Fibroblast of lung (primary cell): Measurements from ENCODE around the gene KDELR1. TPM values are rescaled to one million over a fixed set of nuclear protein-coding genes. Genes with fewer than 3 reads are reported as not detected.

Experiments
- DNase-seq, 2 donors: peaks; one replicate each; pipeline versions ENCODE4 v3.0.0 to v3.0.0-alpha.2; 2010; ENCODE audit warnings: low read depth in 2 of 2
- H2AFZ ChIP-seq: 2 replicates; pipeline ENCODE4 v1.5.1; 2012; ENCODE audit warnings: low read length, control low read depth, inconsistent platforms
- H3K27ac ChIP-seq: 2 replicates; pipeline ENCODE4 v1.5.1; 2011; ENCODE audit warnings: low read length, control low read depth; ENCODE audit not compliant: insufficient read depth
- H3K27me3 ChIP-seq: 2 replicates; pipeline ENCODE4 v1.5.1; 2011; ENCODE audit warnings: mild to moderate bottlenecking, low read length; ENCODE audit not compliant: control insufficient read depth, insufficient read depth
- H3K36me3 ChIP-seq: 2 replicates; pipeline ENCODE4 v1.5.1; 2011; ENCODE audit warnings: low read length; ENCODE audit not compliant: control insufficient read depth, insufficient read depth
- H3K4me1 ChIP-seq: 2 replicates; pipeline ENCODE4 v1.5.1; 2011; ENCODE audit warnings: low read length; ENCODE audit not compliant: control insufficient read depth, insufficient read depth; ENCODE audit errors: extremely low read depth
- H3K4me2 ChIP-seq: 2 replicates; pipeline ENCODE4 v1.5.1; 2011; ENCODE audit warnings: low read length, control low read depth; ENCODE audit not compliant: insufficient read depth; ENCODE audit errors: extremely low read depth
- H3K4me3 ChIP-seq, 4 experiments: fragments of 200-600 bp in 1 of 4; sonication (generic) in 1 of 4; replicated peaks in 1 of 4; 2 replicates each; pipeline ENCODE4 v1.5.1; 2011 to 2016; ENCODE audit warnings: low read length in 4 of 4, low read depth in 3 of 4, mild to moderate bottlenecking in 3 of 4, control low read depth in 2 of 4, inconsistent platforms in 1 of 4, mixed read lengths in 1 of 4; ENCODE audit not compliant: insufficient read depth in 1 of 4; ENCODE audit errors: control extremely low read depth in 1 of 4
- H3K79me2 ChIP-seq: 2 replicates; pipeline ENCODE4 v1.5.1; 2012; ENCODE audit warnings: mild to moderate bottlenecking, low read length, inconsistent platforms; ENCODE audit not compliant: control insufficient read depth, insufficient read depth
- H3K9ac ChIP-seq: 2 replicates; pipeline ENCODE4 v1.5.1; 2011; ENCODE audit warnings: mild to moderate bottlenecking, low read length, control low read depth; ENCODE audit not compliant: insufficient read depth
- H3K9me3 ChIP-seq: 2 replicates; pipeline ENCODE4 v1.5.1; 2012; ENCODE audit warnings: low read depth, low read length; ENCODE audit not compliant: control insufficient read depth, insufficient read depth
- H4K20me1 ChIP-seq: 2 replicates; pipeline ENCODE4 v1.5.1; 2011; ENCODE audit warnings: low read length; ENCODE audit not compliant: control insufficient read depth, insufficient read depth; ENCODE audit errors: extremely low read depth
- CTCF ChIP-seq, 2 donors: IDR thresholded peaks in 1 of 2; conservative IDR thresholded peaks in 1 of 2; 1 replicate in 1 of 2; 2 replicates in 1 of 2; pipeline ENCODE4 v1.5.1; 2011 to 2012; ENCODE audit warnings: low read length in 2 of 2, control low read depth in 1 of 2, inconsistent platforms in 1 of 2, low read depth in 1 of 2, mild to moderate bottlenecking in 1 of 2
- EZH2 ChIP-seq: IDR thresholded peaks from 2 replicates; pipeline ENCODE4 v1.5.1; 2012; ENCODE audit warnings: low read length, control low read depth, mild to moderate bottlenecking; ENCODE audit errors: missing control alignments
- polyA plus RNA-seq, 2 donors: library from polyadenylated mRNA; depleted of rRNA in 1 of 2; stranded (reverse) in 1 of 2; unstranded in 1 of 2; fragments of >200 nt; gene quantifications; 2 replicates each; pipeline ENCODE4 v1.2.1, GENCODE V29; 2011 to 2012; ENCODE audit warnings: missing spikeins in 1 of 2
- total RNA-seq: library from RNA; depleted of rRNA; stranded (reverse); fragments of >200 nt; gene quantifications from 2 replicates; pipeline ENCODE4 v1.2.1, GENCODE V29; 2014

KDELR1 gene
- total and polyA plus RNA-seq, 2 donors (not counting 1 experiment from before 2014, with no cell fraction given): 59.0 to 145 TPM

GRCh38 chr19:48338802-48339503 is 52.4 kb downstream of the KDELR1 start:
- Histone ChIP-seq H2AFZ (no peak overlapping the region), H4K20me1 (no peaks in the 10 kb centered on the region), H3K27me3 (no peaks in the 10 kb centered on the region), H3K79me2 (no peaks in the 10 kb centered on the region), H3K9me3 (no peaks in the 10 kb centered on the region), H3K4me3 (no peak overlapping the region), H3K9ac (no peak overlapping the region), H3K4me1 (no peaks in the 10 kb centered on the region), H3K36me3 (no peaks in the 10 kb centered on the region), H3K27ac (no peak overlapping the region), H3K4me2 (no peak overlapping the region)
- TF ChIP-seq EZH2: no peak
- TF ChIP-seq CTCF (conservative IDR thresholded peaks at IDR 0.05 in 1 of 2, IDR thresholded peaks at IDR 0.05 in 1 of 2; ENCODE audit: low read depth in 1 of 2, low read length in 2 of 2): no peak
- DNase-seq: no peak

- no peaks in the 10 kb centered on the region for H3K79me2 ChIP-seq
- TF ChIP-seq EZH2 (no peak), CTCF (conservative IDR thresholded peaks at IDR 0.05 in 1 of 2, IDR thresholded peaks at IDR 0.05 in 1 of 2; ENCODE audit: low read depth in 1 of 2, low read length in 2 of 2) (no peak)
- H3K36me3 ChIP-seq: no peaks in the 10 kb centered on the region
- no peak overlapping the region for H3K27ac ChIP-seq
- H2AFZ ChIP-seq: no peak overlapping the region
- no peak overlapping the region for H3K4me3 ChIP-seq
- peaks cover 3% of the 10 kb centered on the region for H3K4me1 ChIP-seq
- H3K9me3 ChIP-seq: no peaks in the 10 kb centered on the region
- no peak overlapping the region for H3K4me2 ChIP-seq
- H3K9ac ChIP-seq: no peak overlapping the region
- no peaks in the 10 kb centered on the region for H4K20me1 ChIP-seq
- no peak for DNase-seq
- no peaks in the 10 kb centered on the region for H3K27me3 ChIP-seq
Measured at GRCh38 chr19:48338253-48338755, 53.0 kb downstream of the KDELR1 start.

- DNase-seq: peak; percentile 90 to 93
- Histone ChIP-seq H3K9ac (peak overlapping the region; percentile 57), H2AFZ (peak overlapping the region; percentile 45), H3K4me1 (peaks cover 19% of the 10 kb centered on the region), H4K20me1 (no peaks in the 10 kb centered on the region), H3K9me3 (no peaks in the 10 kb centered on the region), H3K79me2 (peaks cover 10% of the 10 kb centered on the region), H3K4me2 (peak overlapping the region; percentile 81), H3K27me3 (no peaks in the 10 kb centered on the region), H3K27ac (no peak overlapping the region), H3K4me3 (peak overlapping the region; percentile 43 to 53 (median 44)), H3K36me3 (peaks cover 10% of the 10 kb centered on the region)
- TF ChIP-seq EZH2: no peak
- peak; percentile 67 to 74 for TF ChIP-seq CTCF (conservative IDR thresholded peaks at IDR 0.05 in 1 of 2, IDR thresholded peaks at IDR 0.05 in 1 of 2; ENCODE audit: low read depth in 1 of 2, low read length in 2 of 2)
Measured at GRCh38 chr19:48333467-48334384, 57.6 kb downstream of the KDELR1 start.
